Left ventricle myocardium inferior (tissue), 1 donor: ENCODE results near the gene ZNF787. TPM values are rescaled to one million over a fixed set of nuclear protein-coding genes. Genes with fewer than 3 reads are reported as not detected.

Source experiments
- DNase-seq: peaks from one replicate; pipeline ENCODE4 v3.0.0-alpha.2; 2020
- H3K27ac ChIP-seq: fragments of 200-600 bp; replicated peaks from 2 replicates; pipeline ENCODE4 v1.8.0; 2021
- H3K27me3 ChIP-seq: fragments of 200-600 bp; 2 replicates; pipeline ENCODE4 v1.8.0; 2021; ENCODE audit warnings: low read depth
- H3K36me3 ChIP-seq: fragments of 200-600 bp; 2 replicates; pipeline ENCODE4 v1.8.0; 2021
- H3K4me1 ChIP-seq: fragments of 200-600 bp; 2 replicates; pipeline ENCODE4 v1.8.0; 2021
- H3K4me3 ChIP-seq: fragments of 200-600 bp; 2 replicates; pipeline ENCODE4 v1.8.0; 2021; ENCODE audit warnings: mild to moderate bottlenecking, moderate library complexity
- H3K9me3 ChIP-seq: fragments of 200-600 bp; replicated peaks from 2 replicates; pipeline ENCODE4 v1.8.0; 2021
- CTCF ChIP-seq: fragments of 200-600 bp; IDR thresholded peaks from 2 replicates; pipeline ENCODE4 v1.8.0; 2021; ENCODE audit warnings: antibody characterized with exemption, mild to moderate bottlenecking, borderline replicate concordance
- intact Hi-C: fragments of 100-400 bp; cut with micrococcal nuclease; formaldehyde crosslinking; loops from one replicate; pipeline ENCODE4 v1.11.0; 2022
- total RNA-seq: library from RNA; stranded (reverse); fragmentation: NEBNext Ultra II Directional; extraction: Animal tissue kit (Norgen Biotek cat#: 25700); gene quantifications from one replicate; pipeline ENCODE4 v1.2.1, GENCODE V29; 2021
- donor health status: DM: no; HTN: yes; CAD: no; lungs with severe emphysema.

The ZNF787 gene
- total RNA-seq, 1 donor from 2014 or later = 31.8 TPM

GRCh38 chr19:56110515-56111448, 10.3 kb downstream of the ZNF787 start:
- peak overlapping the region; percentile 35 for H3K4me3 ChIP-seq
- no peaks in the 10 kb centered on the region for H3K9me3 ChIP-seq
- H3K4me1 ChIP-seq = peaks cover 99% of the 10 kb centered on the region
- no peak for TF ChIP-seq CTCF
- peak overlapping the region; percentile 85 for H3K27ac ChIP-seq
- no peaks in the 10 kb centered on the region for H3K27me3 ChIP-seq
- intact Hi-C loops = no loop called here
- no peaks in the 10 kb centered on the region for H3K36me3 ChIP-seq
- peak; percentile 64 for DNase-seq

- Histone ChIP-seq H3K4me1 (peaks cover 98% of the 10 kb centered on the region), H3K27me3 (no peaks in the 10 kb centered on the region), H3K36me3 (no peaks in the 10 kb centered on the region), H3K9me3 (no peaks in the 10 kb centered on the region), H3K27ac (peak overlapping the region; percentile 43), H3K4me3 (peak overlapping the region; percentile 43)
- no peak for DNase-seq
- no peak for TF ChIP-seq CTCF
- intact Hi-C loops = no loop called here
Observed at GRCh38 chr19:56109226-56109625, 11.9 kb downstream of the ZNF787 start.

- peaks cover 92% of the 10 kb centered on the region for H3K4me1 ChIP-seq
- peak overlapping the region; percentile 43 for H3K4me3 ChIP-seq
Observed at GRCh38 chr19:56108447-56109195, 12.5 kb downstream of the ZNF787 start.

GRCh38 chr19:56107626-56108351, 13.3 kb downstream of the ZNF787 start:
- no peaks in the 10 kb centered on the region for H3K27me3 ChIP-seq
- DNase-seq = no peak
- H3K36me3 ChIP-seq = peaks cover 2% of the 10 kb centered on the region
- peak overlapping the region; percentile 33 for H3K27ac ChIP-seq
- no peak for TF ChIP-seq CTCF
- peaks cover 84% of the 10 kb centered on the region for H3K4me1 ChIP-seq
- intact Hi-C loops = no loop called here
- no peaks in the 10 kb centered on the region for H3K9me3 ChIP-seq
- peak overlapping the region; percentile 43 for H3K4me3 ChIP-seq

More at GRCh38 chr19:56108447-56109195, 12.5 kb downstream of the ZNF787 start:
- Histone ChIP-seq H3K27me3 (no peaks in the 10 kb centered on the region), H3K27ac (peak overlapping the region; percentile 43), H3K36me3 (no peaks in the 10 kb centered on the region), H3K9me3 (no peaks in the 10 kb centered on the region)
- no peak for TF ChIP-seq CTCF
- peak; percentile 60 for DNase-seq
- intact Hi-C loops = no loop called here

- TF ChIP-seq CTCF = no peak
- Histone ChIP-seq H3K27me3 (no peaks in the 10 kb centered on the region), H3K4me1 (peaks cover 76% of the 10 kb centered on the region), H3K9me3 (no peaks in the 10 kb centered on the region), H3K27ac (no peak overlapping the region), H3K4me3 (no peak overlapping the region), H3K36me3 (peaks cover 10% of the 10 kb centered on the region)
- intact Hi-C loops = no loop called here
- DNase-seq = no peak
Observed at GRCh38 chr19:56106993-56107392, 14.1 kb downstream of the ZNF787 start.
